ENCODE data around the gene G6PC1.
"Not testable (repeated sequence)": the region's sequence is repeated elsewhere in the genome, so short reads cannot be mapped to it uniquely, and the experiment has no call there.

The G6PC1 gene

DNA sequence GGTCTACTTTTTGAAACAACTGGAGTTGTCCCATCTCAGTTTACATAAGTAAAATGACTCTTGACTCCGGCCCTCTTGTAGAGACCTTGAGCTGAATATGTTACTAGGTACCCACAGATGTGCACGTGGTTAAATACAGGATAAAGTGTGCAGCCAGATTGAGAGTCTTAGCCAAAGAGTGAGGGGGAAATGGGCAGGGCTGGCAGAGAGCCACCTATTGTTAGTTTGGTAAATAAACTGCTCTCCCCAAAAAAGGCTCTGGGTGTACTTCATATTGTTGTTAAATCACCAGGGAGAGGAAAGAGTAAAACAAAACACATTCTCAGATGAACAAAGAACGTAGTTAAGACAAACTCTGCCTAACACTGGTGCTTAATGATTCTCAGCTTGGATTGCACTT is 20.3 kb downstream of the G6PC1 start:
- Histone ChIP-seq H3K36me3 (ENCODE audit: control insufficient read depth in 4 of 4, insufficient read depth in 4 of 4, low read length in 3 of 4) (no peaks in the 10 kb centered on the region), H3K4me3 (ENCODE audit: control insufficient read depth in 1 of 7, extremely low read depth in 1 of 7, insufficient read depth in 4 of 7, low read depth in 2 of 7, low read length in 6 of 7) (no peak overlapping the region), H3K27ac (ENCODE audit: insufficient read depth in 1 of 2, low read depth in 1 of 2, low read length in 2 of 2, poor library complexity in 1 of 2, severe bottlenecking in 2 of 2) (no peak overlapping the region), H3K9me3 (ENCODE audit: control extremely low read depth in 1 of 5, control insufficient read depth in 4 of 5, insufficient read depth in 2 of 5, low read depth in 1 of 5, low read length in 4 of 5) (no peaks in the 10 kb centered on the region), H3K27me3 (replicated peaks in 2 of 5; ENCODE audit: control insufficient read depth in 4 of 5, insufficient read depth in 5 of 5, low read length in 4 of 5) (no peaks in the 10 kb centered on the region), H3K4me1 (ENCODE audit: control extremely low read depth in 1 of 4, control insufficient read depth in 4 of 4, insufficient read depth in 4 of 4, low read length in 3 of 4) (peaks cover 0 to 20% (median 10%) of the 10 kb centered on the region in 4 experiments)
- DNase-seq = peak in 2 of 3 donors; percentile 73 to 80
- WGBS (ENCODE audit: insufficient coverage) = 8% methylated on average over 2 of the region's 3 CpGs
- CTCF ChIA-PET = interaction anchor here (0.7 to 1.2 kb wide), 3 partner anchors 8 to 77 kb away, joined by 3 to 4 read pairs (median 3); partner anchors contain the start of gene AOC2
- POLR2A ChIA-PET = interaction anchor here (0.6 kb wide), 1 partner anchor 103 kb away, joined by 4 read pairs; no protein-coding TSS in a partner anchor

DNA sequence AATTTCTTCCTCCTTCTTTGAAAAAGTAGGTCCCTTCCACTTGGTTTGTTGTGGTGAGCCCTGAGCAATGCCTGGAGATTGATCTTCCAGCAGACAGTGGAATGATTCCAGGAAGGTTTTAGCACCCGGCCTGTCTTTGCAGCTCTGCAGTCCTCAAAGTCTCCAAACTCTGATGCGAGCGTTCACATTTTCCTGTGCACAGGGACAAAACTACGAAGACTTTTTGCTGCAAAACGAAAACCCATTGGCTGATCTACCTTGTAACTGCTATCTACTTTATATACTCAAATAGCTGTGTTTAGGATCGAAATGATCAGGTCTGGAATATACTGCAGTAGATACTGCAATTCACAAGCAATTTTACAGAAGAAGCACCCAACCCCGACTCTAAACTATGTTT is 21.7 kb downstream of the G6PC1 start:
- H3K4me1 ChIP-seq (ENCODE audit: control extremely low read depth in 1 of 4, control insufficient read depth in 4 of 4, insufficient read depth in 4 of 4, low read length in 3 of 4) = peaks cover 0 to 20% (median 10%) of the 10 kb centered on the region in 4 experiments
- no peaks in the 10 kb centered on the region for H3K36me3 ChIP-seq (ENCODE audit: control insufficient read depth in 4 of 4, insufficient read depth in 4 of 4, low read length in 3 of 4)
- no peak overlapping the region for H3K27ac ChIP-seq (ENCODE audit: insufficient read depth in 1 of 2, low read depth in 1 of 2, low read length in 2 of 2, poor library complexity in 1 of 2, severe bottlenecking in 2 of 2)
- H3K27me3 ChIP-seq (replicated peaks in 2 of 5; ENCODE audit: control insufficient read depth in 4 of 5, insufficient read depth in 5 of 5, low read length in 4 of 5) = no peaks in the 10 kb centered on the region
- 92% methylated on average over 4 of the region's 7 CpGs for WGBS (ENCODE audit: insufficient coverage)
- no peak for DNase-seq
- H3K9me3 ChIP-seq (ENCODE audit: control extremely low read depth in 1 of 5, control insufficient read depth in 4 of 5, insufficient read depth in 2 of 5, low read depth in 1 of 5, low read length in 4 of 5) = no peaks in the 10 kb centered on the region
- H3K4me3 ChIP-seq (ENCODE audit: control insufficient read depth in 1 of 7, extremely low read depth in 1 of 7, insufficient read depth in 4 of 7, low read depth in 2 of 7, low read length in 6 of 7) = no peak overlapping the region
- CTCF ChIA-PET = interaction anchor here (1.2 kb wide), 1 partner anchor 16 kb away, joined by 3 read pairs; no protein-coding TSS in a partner anchor
- POLR2A ChIA-PET = no interaction called here

DNA sequence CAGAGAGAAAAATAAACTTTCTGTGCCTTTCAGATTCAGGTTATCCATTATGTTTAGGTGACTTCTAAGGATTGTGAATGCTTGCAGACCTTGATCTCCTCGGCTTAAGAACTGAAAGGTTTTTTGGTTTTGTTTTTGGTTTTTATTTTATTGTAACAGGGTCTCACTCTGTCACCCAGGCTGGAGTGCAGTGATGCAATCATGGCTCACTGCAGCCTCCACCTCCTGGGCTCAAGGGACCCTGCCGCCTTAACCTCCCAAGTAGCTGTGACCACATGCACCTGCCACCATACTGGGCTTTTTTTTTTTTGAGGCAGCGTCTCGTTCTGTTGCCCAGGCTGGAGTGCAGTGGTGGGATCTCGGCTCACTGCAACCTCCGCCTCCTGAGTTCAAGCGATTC is 22.9 kb downstream of the G6PC1 start:
- H3K4me1 ChIP-seq (ENCODE audit: control extremely low read depth in 1 of 4, control insufficient read depth in 4 of 4, insufficient read depth in 4 of 4, low read length in 3 of 4) = peaks cover 5 to 27% (median 16%) of the 10 kb centered on the region in 4 experiments
- 100% methylated on average over 6 of the region's 7 CpGs for WGBS (ENCODE audit: insufficient coverage)
- POLR2A ChIA-PET; H3K9me3 ChIP-seq (ENCODE audit: control extremely low read depth in 1 of 5, control insufficient read depth in 4 of 5, insufficient read depth in 2 of 5, low read depth in 1 of 5, low read length in 4 of 5); H3K27ac ChIP-seq (ENCODE audit: insufficient read depth in 1 of 2, low read depth in 1 of 2, low read length in 2 of 2, poor library complexity in 1 of 2, severe bottlenecking in 2 of 2); DNase-seq; H3K27me3 ChIP-seq (replicated peaks in 2 of 5; ENCODE audit: control insufficient read depth in 4 of 5, insufficient read depth in 5 of 5, low read length in 4 of 5); H3K4me3 ChIP-seq (ENCODE audit: control insufficient read depth in 1 of 7, extremely low read depth in 1 of 7, insufficient read depth in 4 of 7, low read depth in 2 of 7, low read length in 6 of 7); H3K36me3 ChIP-seq (ENCODE audit: control insufficient read depth in 4 of 4, insufficient read depth in 4 of 4, low read length in 3 of 4): not testable (repeated sequence)
- CTCF ChIA-PET = interaction anchor here (1.2 kb wide), 1 partner anchor 15 kb away, joined by 3 read pairs; no protein-coding TSS in a partner anchor

DNA sequence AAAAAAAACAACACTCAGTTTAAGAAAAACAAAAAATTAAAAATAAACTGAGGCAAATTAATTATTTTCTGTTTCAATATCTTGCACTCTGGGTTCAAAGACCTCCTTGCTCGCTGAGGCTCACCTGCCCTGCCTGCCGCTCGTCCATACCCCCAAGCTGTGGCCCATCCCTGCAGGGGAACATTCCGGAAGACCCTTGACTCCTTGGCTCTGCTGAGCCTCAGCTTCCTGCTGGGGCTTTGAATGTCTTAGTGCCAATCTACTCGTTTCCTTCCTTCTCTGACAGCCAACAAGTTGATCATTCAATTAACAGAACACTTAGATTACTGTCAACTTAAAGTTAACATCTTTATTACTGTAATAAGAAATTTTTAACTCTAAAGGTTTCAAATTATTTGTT is 24.3 kb downstream of the G6PC1 start:
- Histone ChIP-seq H3K9me3 (ENCODE audit: control extremely low read depth in 1 of 5, control insufficient read depth in 4 of 5, insufficient read depth in 2 of 5, low read depth in 1 of 5, low read length in 4 of 5) (no peaks in the 10 kb centered on the region), H3K27ac (ENCODE audit: insufficient read depth in 1 of 2, low read depth in 1 of 2, low read length in 2 of 2, poor library complexity in 1 of 2, severe bottlenecking in 2 of 2) (no peak overlapping the region), H3K4me3 (ENCODE audit: control insufficient read depth in 1 of 7, extremely low read depth in 1 of 7, insufficient read depth in 4 of 7, low read depth in 2 of 7, low read length in 6 of 7) (peak overlapping the region in 1 of 7 experiments; percentile 45), H3K4me1 (ENCODE audit: control extremely low read depth in 1 of 4, control insufficient read depth in 4 of 4, insufficient read depth in 4 of 4, low read length in 3 of 4) (peaks cover 6 to 35% (median 23%) of the 10 kb centered on the region in 4 experiments), H3K36me3 (ENCODE audit: control insufficient read depth in 4 of 4, insufficient read depth in 4 of 4, low read length in 3 of 4) (no peaks in the 10 kb centered on the region), H3K27me3 (replicated peaks in 2 of 5; ENCODE audit: control insufficient read depth in 4 of 5, insufficient read depth in 5 of 5, low read length in 4 of 5) (no peaks in the 10 kb centered on the region)
- CTCF ChIA-PET = no interaction called here
- peak in 2 of 3 donors; percentile 21 to 43 for DNase-seq
- POLR2A ChIA-PET = no interaction called here
- 5% methylated on average over 4 of the region's 5 CpGs for WGBS (ENCODE audit: insufficient coverage)

DNA sequence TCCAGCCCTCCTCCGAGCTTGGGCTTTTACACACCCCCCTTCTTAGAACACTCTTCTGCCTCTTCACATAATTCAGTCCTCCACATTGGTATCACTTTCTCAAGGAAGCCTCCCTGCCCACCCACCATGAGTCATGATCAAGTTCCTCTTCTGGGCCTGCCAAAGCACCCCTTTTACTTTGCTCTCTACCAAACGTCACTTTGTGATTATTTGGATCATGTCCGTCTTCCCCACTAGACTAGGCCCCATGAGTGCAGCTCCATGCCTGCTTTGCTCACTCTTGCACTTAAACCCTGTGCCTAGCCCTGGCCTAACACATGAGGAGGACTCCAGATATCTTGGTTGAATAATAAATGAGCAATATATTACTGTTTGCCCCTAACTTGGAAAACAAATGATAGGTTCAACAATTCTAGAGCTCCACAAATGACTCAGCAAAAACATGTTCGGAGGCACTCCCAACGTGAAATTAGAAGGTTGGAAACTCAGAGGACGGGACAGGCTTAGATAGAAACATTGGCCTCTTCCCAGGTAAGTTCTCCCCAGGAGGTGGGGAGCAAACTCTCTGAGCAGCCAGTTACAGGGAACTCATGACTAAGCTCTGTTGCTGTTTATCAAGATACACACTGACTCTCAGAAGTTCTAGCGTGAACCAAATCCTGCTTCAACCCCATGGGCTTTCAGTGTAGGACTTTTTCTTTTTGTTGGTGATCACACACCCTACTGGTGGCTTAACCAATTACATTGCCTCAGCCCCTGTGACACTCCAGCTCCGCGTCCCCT is 28.3 kb downstream of the G6PC1 start:
- peak; percentile 94 to 98 (median 97) for DNase-seq
- 10% methylated on average over 9 of the region's 9 CpGs for WGBS (ENCODE audit: insufficient coverage)
- no peaks in the 10 kb centered on the region for H3K36me3 ChIP-seq (ENCODE audit: control insufficient read depth in 4 of 4, insufficient read depth in 4 of 4, low read length in 3 of 4)
- ChIA-PET CTCF (interaction anchor here (0.6 to 7.4 kb wide), 21 partner anchors 8 to 117 kb away, joined by 3 to 101 read pairs (median 4); partner anchors contain the start of genes AOC2, BECN1 and PSME3), POLR2A (interaction anchor here (0.9 to 1.2 kb wide), 3 partner anchors 35 to 95 kb away, joined by 3 to 5 read pairs (median 4); partner anchors contain the start of genes AARSD1 and PSME3)
- peaks cover 6 to 26% (median 18%) of the 10 kb centered on the region in 4 experiments for H3K4me1 ChIP-seq (ENCODE audit: control extremely low read depth in 1 of 4, control insufficient read depth in 4 of 4, insufficient read depth in 4 of 4, low read length in 3 of 4)
- H3K27me3 ChIP-seq (replicated peaks in 2 of 5; ENCODE audit: control insufficient read depth in 4 of 5, insufficient read depth in 5 of 5, low read length in 4 of 5) = no peaks in the 10 kb centered on the region
- H3K4me3 ChIP-seq (ENCODE audit: control insufficient read depth in 1 of 7, extremely low read depth in 1 of 7, insufficient read depth in 4 of 7, low read depth in 2 of 7, low read length in 6 of 7) = peak overlapping the region in 5 of 7 experiments; percentile 0 to 56 (median 21)
- peak overlapping the region; percentile 82 to 94 for H3K27ac ChIP-seq (ENCODE audit: insufficient read depth in 1 of 2, low read depth in 1 of 2, low read length in 2 of 2, poor library complexity in 1 of 2, severe bottlenecking in 2 of 2)
- H3K9me3 ChIP-seq (ENCODE audit: control extremely low read depth in 1 of 5, control insufficient read depth in 4 of 5, insufficient read depth in 2 of 5, low read depth in 1 of 5, low read length in 4 of 5) = no peaks in the 10 kb centered on the region

DNA sequence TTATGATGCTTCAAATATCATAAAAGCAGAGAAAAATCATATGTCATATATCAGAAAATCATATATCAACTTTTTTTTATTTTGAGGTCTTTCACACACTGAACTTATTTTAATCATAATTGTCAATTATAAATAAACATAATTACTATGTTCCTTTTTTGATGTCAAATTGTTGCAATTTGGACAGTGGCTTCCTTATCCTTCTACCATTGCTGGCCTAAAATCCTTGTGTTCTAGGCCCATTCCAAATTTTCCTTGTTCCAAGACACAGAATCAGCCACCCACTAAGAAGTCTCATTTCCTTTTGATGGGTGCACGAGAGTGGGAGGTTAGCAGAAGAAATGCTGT is 28.9 kb downstream of the G6PC1 start:
- no peak for DNase-seq
- Histone ChIP-seq H3K4me1 (ENCODE audit: control extremely low read depth in 1 of 4, control insufficient read depth in 4 of 4, insufficient read depth in 4 of 4, low read length in 3 of 4) (peaks cover 6 to 26% (median 18%) of the 10 kb centered on the region in 4 experiments), H3K4me3 (ENCODE audit: control insufficient read depth in 1 of 7, extremely low read depth in 1 of 7, insufficient read depth in 4 of 7, low read depth in 2 of 7, low read length in 6 of 7) (no peak overlapping the region), H3K36me3 (ENCODE audit: control insufficient read depth in 4 of 4, insufficient read depth in 4 of 4, low read length in 3 of 4) (no peaks in the 10 kb centered on the region), H3K9me3 (ENCODE audit: control extremely low read depth in 1 of 5, control insufficient read depth in 4 of 5, insufficient read depth in 2 of 5, low read depth in 1 of 5, low read length in 4 of 5) (no peaks in the 10 kb centered on the region), H3K27me3 (replicated peaks in 2 of 5; ENCODE audit: control insufficient read depth in 4 of 5, insufficient read depth in 5 of 5, low read length in 4 of 5) (no peaks in the 10 kb centered on the region), H3K27ac (ENCODE audit: insufficient read depth in 1 of 2, low read depth in 1 of 2, low read length in 2 of 2, poor library complexity in 1 of 2, severe bottlenecking in 2 of 2) (peak overlapping the region; percentile 82 to 94)
- POLR2A ChIA-PET = interaction anchor here (0.9 to 1.2 kb wide), 2 partner anchors 88 to 96 kb away, joined by 3 to 4 read pairs; partner anchors contain the start of gene PSME3
- WGBS (ENCODE audit: insufficient coverage) = no CpG with 5 or more reads among the region's 1 CpG
- CTCF ChIA-PET = interaction anchor here (0.9 to 7.4 kb wide), 16 partner anchors 8 to 118 kb away, joined by 3 to 101 read pairs (median 6); partner anchors contain the start of genes AOC2, BECN1 and PSME3
